ENCODE measurements around the gene SNHG17.
"Not testable (repeated sequence)": the region's sequence is repeated elsewhere in the genome, so short reads cannot be mapped to it uniquely, and the experiment has no call there.

Gene SNHG17

GRCh38 chr20:38414769-38415450, 20.2 kb downstream of the SNHG17 start:
- no peaks in the 10 kb centered on the region for H3K9me3 ChIP-seq (replicated peaks; ENCODE audit: low read length)
- no peak overlapping the region for H3K4me3 ChIP-seq (ENCODE audit: low read length)
- H3K27me3 ChIP-seq (ENCODE audit: control insufficient read depth, insufficient read depth, low read length): no peaks in the 10 kb centered on the region
- H3K4me1 ChIP-seq (ENCODE audit: control insufficient read depth, insufficient read depth, low read length): peaks cover 1% of the 10 kb centered on the region
- H3K36me3 ChIP-seq (ENCODE audit: insufficient read depth, low read length): peaks cover 57% of the 10 kb centered on the region
- H3K4me2 ChIP-seq (ENCODE audit: low read length): no peak overlapping the region
- no peak overlapping the region for H3K9ac ChIP-seq (ENCODE audit: low read depth, low read length)

- H3K9ac ChIP-seq (ENCODE audit: low read depth, low read length): no peak overlapping the region
- H3K4me2 ChIP-seq (ENCODE audit: low read length): no peak overlapping the region
- H3K4me1 ChIP-seq (ENCODE audit: control insufficient read depth, insufficient read depth, low read length): no peaks in the 10 kb centered on the region
- H3K9me3 ChIP-seq (replicated peaks; ENCODE audit: low read length): no peaks in the 10 kb centered on the region
- H3K36me3 ChIP-seq (ENCODE audit: insufficient read depth, low read length): peaks cover 40% of the 10 kb centered on the region
- H3K4me3 ChIP-seq (ENCODE audit: low read length): no peak overlapping the region
- H3K27me3 ChIP-seq (ENCODE audit: control insufficient read depth, insufficient read depth, low read length): no peaks in the 10 kb centered on the region
These were observed 22.1 kb downstream of the SNHG17 start for GRCh38 chr20:38412877-38413577.

GRCh38 chr20:38407822-38408221, 27.3 kb downstream of the SNHG17 start:
- not testable (repeated sequence) for H3K4me2 ChIP-seq (ENCODE audit: low read length); H3K9me3 ChIP-seq (replicated peaks; ENCODE audit: low read length); H3K4me3 ChIP-seq (ENCODE audit: low read length); H3K9ac ChIP-seq (ENCODE audit: low read depth, low read length); H3K27me3 ChIP-seq (ENCODE audit: control insufficient read depth, insufficient read depth, low read length); H3K4me1 ChIP-seq (ENCODE audit: control insufficient read depth, insufficient read depth, low read length)
- H3K36me3 ChIP-seq (ENCODE audit: insufficient read depth, low read length): peaks cover 19% of the 10 kb centered on the region

- Histone ChIP-seq H3K9ac (ENCODE audit: low read depth, low read length) (no peak overlapping the region), H3K4me2 (ENCODE audit: low read length) (no peak overlapping the region), H3K27me3 (ENCODE audit: control insufficient read depth, insufficient read depth, low read length) (no peaks in the 10 kb centered on the region), H3K36me3 (ENCODE audit: insufficient read depth, low read length) (peaks cover 16% of the 10 kb centered on the region), H3K4me1 (ENCODE audit: control insufficient read depth, insufficient read depth, low read length) (no peaks in the 10 kb centered on the region), H3K9me3 (replicated peaks; ENCODE audit: low read length) (no peaks in the 10 kb centered on the region), H3K4me3 (ENCODE audit: low read length) (no peak overlapping the region)
These were observed 27.8 kb downstream of the SNHG17 start for GRCh38 chr20:38407321-38407720.

GRCh38 chr20:38406476-38406875, 28.7 kb downstream of the SNHG17 start:
- H3K4me3 ChIP-seq (ENCODE audit: low read length): no peak overlapping the region
- H3K4me2 ChIP-seq (ENCODE audit: low read length): no peak overlapping the region
- H3K9ac ChIP-seq (ENCODE audit: low read depth, low read length): no peak overlapping the region
- H3K9me3 ChIP-seq (replicated peaks; ENCODE audit: low read length): no peaks in the 10 kb centered on the region
- H3K36me3 ChIP-seq (ENCODE audit: insufficient read depth, low read length): peaks cover 9% of the 10 kb centered on the region
- no peaks in the 10 kb centered on the region for H3K27me3 ChIP-seq (ENCODE audit: control insufficient read depth, insufficient read depth, low read length)
- H3K4me1 ChIP-seq (ENCODE audit: control insufficient read depth, insufficient read depth, low read length): no peaks in the 10 kb centered on the region

GRCh38 chr20:38405132-38405531, 30.0 kb downstream of the SNHG17 start:
- Histone ChIP-seq H3K4me3 (ENCODE audit: low read length) (no peak overlapping the region), H3K36me3 (ENCODE audit: insufficient read depth, low read length) (peaks cover under 1% of the 10 kb centered on the region), H3K9ac (ENCODE audit: low read depth, low read length) (no peak overlapping the region), H3K4me2 (ENCODE audit: low read length) (no peak overlapping the region), H3K27me3 (ENCODE audit: control insufficient read depth, insufficient read depth, low read length) (no peaks in the 10 kb centered on the region), H3K9me3 (replicated peaks; ENCODE audit: low read length) (no peaks in the 10 kb centered on the region), H3K4me1 (ENCODE audit: control insufficient read depth, insufficient read depth, low read length) (no peaks in the 10 kb centered on the region)

- Histone ChIP-seq H3K9ac (ENCODE audit: low read depth, low read length) (no peak overlapping the region), H3K4me3 (ENCODE audit: low read length) (no peak overlapping the region), H3K36me3 (ENCODE audit: insufficient read depth, low read length) (no peaks in the 10 kb centered on the region), H3K9me3 (replicated peaks; ENCODE audit: low read length) (no peaks in the 10 kb centered on the region), H3K4me1 (ENCODE audit: control insufficient read depth, insufficient read depth, low read length) (no peaks in the 10 kb centered on the region), H3K4me2 (ENCODE audit: low read length) (no peak overlapping the region), H3K27me3 (ENCODE audit: control insufficient read depth, insufficient read depth, low read length) (no peaks in the 10 kb centered on the region)
These were observed 31.1 kb downstream of the SNHG17 start for GRCh38 chr20:38404016-38404415.

GRCh38 chr20:38402816-38403215, 32.3 kb downstream of the SNHG17 start:
- Histone ChIP-seq H3K4me3 (ENCODE audit: low read length) (no peak overlapping the region), H3K9ac (ENCODE audit: low read depth, low read length) (no peak overlapping the region), H3K4me1 (ENCODE audit: control insufficient read depth, insufficient read depth, low read length) (no peaks in the 10 kb centered on the region), H3K9me3 (replicated peaks; ENCODE audit: low read length) (no peaks in the 10 kb centered on the region), H3K4me2 (ENCODE audit: low read length) (no peak overlapping the region), H3K36me3 (ENCODE audit: insufficient read depth, low read length) (no peaks in the 10 kb centered on the region), H3K27me3 (ENCODE audit: control insufficient read depth, insufficient read depth, low read length) (no peaks in the 10 kb centered on the region)

- H3K9me3 ChIP-seq (replicated peaks; ENCODE audit: low read length): no peaks in the 10 kb centered on the region
- no peak overlapping the region for H3K4me3 ChIP-seq (ENCODE audit: low read length)
- H3K4me2 ChIP-seq (ENCODE audit: low read length): no peak overlapping the region
- no peaks in the 10 kb centered on the region for H3K4me1 ChIP-seq (ENCODE audit: control insufficient read depth, insufficient read depth, low read length)
- H3K27me3 ChIP-seq (ENCODE audit: control insufficient read depth, insufficient read depth, low read length): no peaks in the 10 kb centered on the region
- H3K36me3 ChIP-seq (ENCODE audit: insufficient read depth, low read length): no peaks in the 10 kb centered on the region
- H3K9ac ChIP-seq (ENCODE audit: low read depth, low read length): no peak overlapping the region
These were observed 33.0 kb downstream of the SNHG17 start for GRCh38 chr20:38402089-38402488.

- H3K9me3 ChIP-seq (replicated peaks; ENCODE audit: low read length); H3K36me3 ChIP-seq (ENCODE audit: insufficient read depth, low read length); H3K9ac ChIP-seq (ENCODE audit: low read depth, low read length); H3K4me1 ChIP-seq (ENCODE audit: control insufficient read depth, insufficient read depth, low read length); H3K4me3 ChIP-seq (ENCODE audit: low read length); H3K4me2 ChIP-seq (ENCODE audit: low read length): not testable (repeated sequence)
- peaks cover 28% of the 10 kb centered on the region for H3K27me3 ChIP-seq (ENCODE audit: control insufficient read depth, insufficient read depth, low read length)
These were observed 39.3 kb downstream of the SNHG17 start for GRCh38 chr20:38395751-38396395.

GRCh38 chr20:38395165-38395564, 40.0 kb downstream of the SNHG17 start:
- Histone ChIP-seq H3K9me3 (replicated peaks; ENCODE audit: low read length) (no peaks in the 10 kb centered on the region), H3K9ac (ENCODE audit: low read depth, low read length) (no peak overlapping the region)

More at GRCh38 chr20:38395165-38395564, 40.0 kb downstream of the SNHG17 start:
- peaks cover 32% of the 10 kb centered on the region for H3K27me3 ChIP-seq (ENCODE audit: control insufficient read depth, insufficient read depth, low read length)
- peaks cover 8% of the 10 kb centered on the region for H3K4me1 ChIP-seq (ENCODE audit: control insufficient read depth, insufficient read depth, low read length)
- H3K36me3 ChIP-seq (ENCODE audit: insufficient read depth, low read length): no peaks in the 10 kb centered on the region
- no peak overlapping the region for H3K4me2 ChIP-seq (ENCODE audit: low read length)
- no peak overlapping the region for H3K4me3 ChIP-seq (ENCODE audit: low read length)

All from skeletal muscle satellite cell (primary cell).